ENCODE results near the gene NLRP9.

The NLRP9 gene

GRCh38 chr19:55687281-55688201 is 50.7 kb downstream of the NLRP9 start:
- no peak for DNase-seq (ENCODE audit: low read depth)

- DNase-seq (ENCODE audit: low read depth): no peak
Measured at GRCh38 chr19:55686311-55687050, 51.7 kb downstream of the NLRP9 start.

- DNase-seq (ENCODE audit: low read depth): no peak
Measured at GRCh38 chr19:55685776-55686175, 52.4 kb downstream of the NLRP9 start.

GRCh38 chr19:55684946-55685681 is 53.1 kb downstream of the NLRP9 start:
- DNase-seq (ENCODE audit: low read depth): no peak

GRCh38 chr19:55683449-55684261 is 54.5 kb downstream of the NLRP9 start:
- no peak for DNase-seq (ENCODE audit: low read depth)

- DNase-seq (ENCODE audit: low read depth): no peak
Measured at GRCh38 chr19:55681131-55682092, 56.8 kb downstream of the NLRP9 start.

- no peak for DNase-seq (ENCODE audit: low read depth)
Measured at GRCh38 chr19:55680339-55681130, 57.7 kb downstream of the NLRP9 start.

GRCh38 chr19:55679343-55680257 is 58.6 kb downstream of the NLRP9 start:
- DNase-seq (ENCODE audit: low read depth): no peak

GRCh38 chr19:55678121-55678671 is 60.0 kb downstream of the NLRP9 start:
- no peak for DNase-seq (ENCODE audit: low read depth)

- no peak for DNase-seq (ENCODE audit: low read depth)
Measured at GRCh38 chr19:55677572-55678028, 60.6 kb downstream of the NLRP9 start.

- no peak for DNase-seq (ENCODE audit: low read depth)
Measured at GRCh38 chr19:55676889-55677505, 61.2 kb downstream of the NLRP9 start.

- no peak for DNase-seq (ENCODE audit: low read depth)
Measured at GRCh38 chr19:55676383-55676782, 61.8 kb downstream of the NLRP9 start.

GRCh38 chr19:55675661-55676354 is 62.4 kb downstream of the NLRP9 start:
- no peak for DNase-seq (ENCODE audit: low read depth)

GRCh38 chr19:55674841-55675660 is 63.2 kb downstream of the NLRP9 start, which contains the start of gene EPN1:
Gene EPN1, plus strand, starts transcription at chr19:55675226. Its CDS starts 3,402 bp downstream, at chr19:55678628.
- DNase-seq (ENCODE audit: low read depth): peak; percentile 97

- DNase-seq (ENCODE audit: low read depth): no peak
Measured at GRCh38 chr19:55674459-55674840, 63.8 kb downstream of the NLRP9 start.

GRCh38 chr19:55673889-55674288 is 64.3 kb downstream of the NLRP9 start:
- DNase-seq (ENCODE audit: low read depth): no peak
